GM06990 (cell line): ENCODE results near the gene SMPDL3B.

Experiments
- DNase-seq: peaks from one replicate; pipeline ENCODE4 v3.0.0-alpha.2; 2011; ENCODE audit not compliant: insufficient read length; ENCODE audit errors: extremely low read depth
- H3K27me3 ChIP-seq: replicated peaks from 2 replicates; pipeline ENCODE4 v1.6.0; 2011; ENCODE audit warnings: low read length; ENCODE audit not compliant: control insufficient read depth, insufficient read depth
- H3K36me3 ChIP-seq: 2 replicates; pipeline ENCODE4 v1.5.1; 2011; ENCODE audit warnings: low read length; ENCODE audit not compliant: control insufficient read depth, insufficient read depth
- H3K4me3 ChIP-seq: replicated peaks from 2 replicates; pipeline ENCODE4 v1.5.1; 2011; ENCODE audit warnings: low read depth, mild to moderate bottlenecking, control low read depth, low read length
- TF ChIP-seq, protein P1 (sequence below): IDR thresholded peaks from 2 replicates; pipeline ENCODE4 v1.5.1; 2011; ENCODE audit warnings: low read length, control low read depth, mild to moderate bottlenecking, inconsistent platforms; ENCODE audit not compliant: insufficient read depth, poor library complexity, severe bottlenecking

The SMPDL3B gene

DNA sequence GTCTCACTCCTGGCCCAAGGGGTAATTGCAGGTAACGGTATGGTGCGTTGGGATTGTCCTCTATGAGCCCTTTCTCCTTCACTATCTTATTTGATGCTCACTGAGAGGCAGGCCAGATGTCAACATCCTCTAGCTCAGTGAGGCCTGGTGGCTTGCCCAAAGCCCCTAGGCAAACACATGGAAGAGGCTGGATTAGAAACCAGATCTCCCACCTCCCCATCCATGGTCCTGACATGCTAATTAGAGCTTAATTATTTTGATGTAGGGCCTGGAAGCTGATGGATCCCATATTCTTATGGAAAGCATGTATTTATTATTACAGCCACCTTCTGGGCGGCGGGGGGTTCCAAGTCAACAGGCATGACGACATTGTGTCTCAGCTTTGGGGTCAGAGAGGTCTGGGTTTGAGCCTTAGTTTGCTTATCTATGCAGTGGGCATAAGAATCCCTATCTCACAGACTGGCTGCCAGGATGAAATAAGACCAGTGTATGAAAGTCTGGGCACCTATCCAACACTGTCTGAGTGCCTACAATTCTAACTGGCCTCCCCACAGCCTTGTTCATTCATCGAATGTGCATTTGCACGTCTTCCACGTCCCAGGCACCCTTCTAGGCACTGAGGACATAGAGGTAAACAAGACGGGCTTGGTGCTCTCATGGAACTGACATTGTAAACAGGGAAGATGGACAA is 6.2 kb downstream of the SMPDL3B start:
- Histone ChIP-seq H3K36me3 (no peaks in the 10 kb centered on the region), H3K27me3 (no peaks in the 10 kb centered on the region), H3K4me3 (no peak overlapping the region)
- TF ChIP-seq, protein P1, sequence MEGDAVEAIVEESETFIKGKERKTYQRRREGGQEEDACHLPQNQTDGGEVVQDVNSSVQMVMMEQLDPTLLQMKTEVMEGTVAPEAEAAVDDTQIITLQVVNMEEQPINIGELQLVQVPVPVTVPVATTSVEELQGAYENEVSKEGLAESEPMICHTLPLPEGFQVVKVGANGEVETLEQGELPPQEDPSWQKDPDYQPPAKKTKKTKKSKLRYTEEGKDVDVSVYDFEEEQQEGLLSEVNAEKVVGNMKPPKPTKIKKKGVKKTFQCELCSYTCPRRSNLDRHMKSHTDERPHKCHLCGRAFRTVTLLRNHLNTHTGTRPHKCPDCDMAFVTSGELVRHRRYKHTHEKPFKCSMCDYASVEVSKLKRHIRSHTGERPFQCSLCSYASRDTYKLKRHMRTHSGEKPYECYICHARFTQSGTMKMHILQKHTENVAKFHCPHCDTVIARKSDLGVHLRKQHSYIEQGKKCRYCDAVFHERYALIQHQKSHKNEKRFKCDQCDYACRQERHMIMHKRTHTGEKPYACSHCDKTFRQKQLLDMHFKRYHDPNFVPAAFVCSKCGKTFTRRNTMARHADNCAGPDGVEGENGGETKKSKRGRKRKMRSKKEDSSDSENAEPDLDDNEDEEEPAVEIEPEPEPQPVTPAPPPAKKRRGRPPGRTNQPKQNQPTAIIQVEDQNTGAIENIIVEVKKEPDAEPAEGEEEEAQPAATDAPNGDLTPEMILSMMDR, result no peak
- no peak for DNase-seq

DNA sequence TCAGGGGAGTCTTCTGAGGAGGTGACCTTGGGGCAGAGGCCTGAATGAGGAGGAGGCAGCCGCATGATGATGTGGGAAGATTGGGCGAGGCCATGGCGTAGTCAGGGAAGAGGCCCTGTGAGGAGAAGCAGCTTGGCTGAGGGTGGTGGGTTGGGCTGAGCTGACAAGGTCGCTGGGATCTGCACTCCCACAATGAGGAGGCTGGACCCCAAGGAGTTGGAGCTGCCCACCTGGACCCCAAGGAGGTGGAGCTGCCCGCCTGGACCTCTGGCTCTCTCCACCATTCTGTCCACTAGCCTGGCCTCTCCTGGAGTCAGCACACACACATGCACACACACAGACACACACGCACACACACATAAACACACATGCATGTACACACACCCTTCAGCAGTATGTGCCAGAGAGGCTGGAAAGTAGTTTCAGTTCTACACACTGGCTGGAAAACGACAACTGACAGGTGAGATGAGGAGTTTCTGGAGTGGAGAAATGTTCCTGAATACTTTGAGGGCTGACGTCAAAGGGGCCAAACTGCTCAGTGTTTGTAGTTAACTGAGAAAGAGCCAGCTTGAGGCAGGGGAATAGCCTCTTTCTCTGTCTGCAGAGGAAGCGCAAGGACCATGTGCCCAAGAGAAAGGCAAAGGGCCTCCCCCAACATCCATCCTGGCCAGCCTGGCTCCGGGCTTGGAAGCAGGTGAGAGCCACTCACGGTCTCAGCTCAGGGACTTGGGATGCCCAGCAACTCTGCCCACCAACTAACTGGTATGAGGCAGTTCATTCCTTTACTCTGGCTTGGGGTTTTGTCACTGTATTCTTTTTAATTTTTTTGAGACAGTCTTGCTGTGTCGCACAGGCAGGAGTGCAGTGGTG is 7.1 kb downstream of the SMPDL3B start:
- Histone ChIP-seq H3K27me3 (no peaks in the 10 kb centered on the region), H3K4me3 (no peak overlapping the region), H3K36me3 (no peaks in the 10 kb centered on the region)
- no peak for DNase-seq
- TF ChIP-seq, protein P1, result no peak

DNA sequence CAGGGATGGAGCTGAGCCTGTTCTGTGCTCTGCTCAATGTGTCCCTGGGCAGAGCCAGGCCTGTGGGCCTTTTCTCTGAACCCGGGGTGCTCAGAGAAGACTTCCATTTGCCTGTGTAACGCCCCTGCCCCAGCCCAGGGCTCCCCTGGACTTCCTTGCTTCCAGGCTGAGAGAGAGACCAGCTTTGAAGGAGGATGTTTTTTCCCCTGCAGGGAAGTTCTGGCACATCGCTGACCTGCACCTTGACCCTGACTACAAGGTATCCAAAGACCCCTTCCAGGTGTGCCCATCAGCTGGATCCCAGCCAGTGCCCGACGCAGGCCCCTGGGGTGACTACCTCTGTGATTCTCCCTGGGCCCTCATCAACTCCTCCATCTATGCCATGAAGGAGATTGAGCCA is 10.2 kb downstream of the SMPDL3B start:
- TF ChIP-seq, protein P1, result no peak
- Histone ChIP-seq H3K4me3 (no peak overlapping the region), H3K27me3 (no peaks in the 10 kb centered on the region), H3K36me3 (no peaks in the 10 kb centered on the region)
- DNase-seq, result no peak

DNA sequence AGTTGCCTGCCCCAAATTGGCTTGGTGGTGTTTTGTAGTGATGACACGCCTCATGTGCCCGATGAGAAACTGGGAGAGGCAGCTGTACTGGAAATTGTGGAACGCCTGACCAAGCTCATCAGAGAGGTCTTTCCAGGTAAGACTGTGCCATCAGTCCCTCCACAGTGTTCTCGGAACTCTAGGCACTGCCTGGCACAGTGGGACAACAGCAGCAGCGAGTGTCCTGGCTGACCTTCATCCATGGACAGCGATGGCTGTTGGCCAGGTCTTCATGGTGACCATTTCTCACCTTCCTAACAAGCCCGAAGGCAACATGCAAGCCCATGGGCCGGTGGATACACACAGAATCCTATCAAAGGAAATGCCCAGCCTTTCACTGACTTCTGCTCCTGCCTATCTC is 14.2 kb downstream of the SMPDL3B start:
- Histone ChIP-seq H3K4me3 (no peak overlapping the region), H3K36me3 (no peaks in the 10 kb centered on the region)
- TF ChIP-seq, protein P1, result no peak

DNA sequence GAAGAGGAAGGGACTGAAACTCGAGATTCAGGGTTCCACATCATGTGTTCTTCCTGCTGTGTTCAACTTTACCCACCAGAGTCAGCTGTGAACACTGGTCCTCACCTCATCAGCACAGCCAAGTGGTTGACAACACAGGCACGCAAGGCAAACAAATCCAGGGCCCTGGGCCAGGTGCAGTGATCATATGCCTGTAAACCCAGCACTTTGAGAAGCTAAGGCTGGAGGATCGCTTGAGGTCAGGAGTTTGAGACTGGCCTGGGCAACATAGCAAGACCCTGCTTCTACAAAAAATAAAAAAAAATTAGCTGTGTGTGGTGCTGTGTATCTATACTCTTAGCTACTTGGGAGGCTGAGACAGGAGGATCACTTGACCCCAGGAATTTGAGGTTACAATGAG is 16.6 kb downstream of the SMPDL3B start:
- no peaks in the 10 kb centered on the region for H3K27me3 ChIP-seq
- TF ChIP-seq, protein P1, result no peak
- H3K4me3 ChIP-seq, result no peak overlapping the region
- no peaks in the 10 kb centered on the region for H3K36me3 ChIP-seq
- no peak for DNase-seq

More for the DNA sequence above, 14.2 kb downstream of the SMPDL3B start:
- no peak for DNase-seq
- H3K27me3 ChIP-seq, result no peaks in the 10 kb centered on the region
